Chondrocyte (in vitro differentiated cells): ENCODE results near the gene FES. TPM values are rescaled to one million over a fixed set of nuclear protein-coding genes. Genes with fewer than 3 reads are reported as not detected.

Experiments used
- DNase-seq: peaks from one replicate; pipeline ENCODE4 v3.0.0; 2021; ENCODE audit warnings: mixed read lengths, low spot score
- H3K27ac Mint-ChIP-seq: one replicate; pipeline ENCODE4 v1.8.0; 2021; ENCODE audit warnings: mild to moderate bottlenecking, moderate library complexity, mixed read lengths; ENCODE audit not compliant: unreplicated experiment
- H3K27me3 Mint-ChIP-seq: 2 replicates; pipeline ENCODE4 v1.8.0; 2021; ENCODE audit warnings: low read depth, mixed read lengths
- H3K36me3 Mint-ChIP-seq: 2 replicates; pipeline ENCODE4 v1.8.0; 2021; ENCODE audit warnings: low read depth, mixed read lengths
- H3K4me1 Mint-ChIP-seq: 2 replicates; pipeline ENCODE4 v1.8.0; 2021; ENCODE audit warnings: low read depth, mild to moderate bottlenecking, mixed read lengths
- H3K4me3 Mint-ChIP-seq: one replicate; pipeline ENCODE4 v1.8.0; 2021; ENCODE audit warnings: mild to moderate bottlenecking, moderate library complexity, mixed read lengths; ENCODE audit not compliant: unreplicated experiment
- H3K9me3 Mint-ChIP-seq: 2 replicates; pipeline ENCODE4 v1.8.0; 2021; ENCODE audit warnings: low read depth, mixed read lengths
- total RNA-seq: library from RNA; stranded (reverse); gene quantifications from 3 replicates; pipeline ENCODE4 v1.2.1, GENCODE V29; 2021
- TF ChIP-seq, protein P1 (sequence below): fragments of 200-600 bp; sonication (generic); IDR thresholded peaks from 2 replicates; pipeline ENCODE4 v1.5.0; 2021; ENCODE audit warnings: antibody characterized with exemption, mild to moderate bottlenecking, moderate library complexity

Gene FES
- total RNA-seq, 1 donor from 2014 or later: 2.4 TPM

DNA sequence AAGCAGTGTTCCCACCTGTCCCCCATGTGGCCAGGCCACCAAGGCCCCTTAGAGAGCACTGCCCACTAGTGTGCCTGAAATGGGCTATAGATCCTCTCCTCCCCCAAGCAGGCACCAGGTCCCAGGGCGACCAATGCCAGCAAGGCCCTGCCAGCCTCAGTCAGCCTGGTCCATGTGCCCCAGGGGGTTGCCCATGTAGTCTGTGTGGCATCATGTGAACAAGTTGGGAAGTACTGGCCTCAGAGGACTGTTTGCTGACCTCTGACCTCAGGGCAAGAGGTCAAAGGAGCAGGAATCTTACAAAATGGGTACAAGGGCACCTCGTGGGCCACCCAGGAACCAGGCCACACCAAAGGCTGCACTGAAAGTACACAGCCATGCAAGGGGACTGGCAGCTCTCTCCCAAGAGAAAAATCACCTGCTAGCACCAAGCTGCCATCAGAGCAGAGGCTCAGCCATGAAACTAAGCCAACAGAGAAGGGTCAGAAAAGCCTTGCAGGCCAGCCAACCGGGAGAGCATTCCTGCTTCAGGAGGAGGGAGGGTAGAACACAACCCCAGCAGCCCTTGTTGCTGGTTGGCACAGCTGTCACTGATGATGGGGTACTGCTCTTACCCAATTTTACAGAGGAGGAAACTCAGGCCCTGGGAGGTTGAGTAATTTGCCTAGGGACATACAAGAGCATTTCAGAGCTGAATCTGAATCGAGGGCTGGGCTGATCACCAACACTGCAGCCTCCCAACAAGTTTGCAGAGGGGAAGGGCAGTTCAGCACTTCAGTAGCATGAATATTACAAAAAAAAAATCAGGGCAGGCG, 21.1 kb upstream of the FES start:
- no peak for DNase-seq
- H3K27me3 Mint-ChIP-seq: no peaks in the 10 kb centered on the region
- H3K36me3 Mint-ChIP-seq: no peaks in the 10 kb centered on the region
- no peak overlapping the region for H3K4me3 Mint-ChIP-seq
- peaks cover 14% of the 10 kb centered on the region for H3K4me1 Mint-ChIP-seq
- no peak overlapping the region for H3K27ac Mint-ChIP-seq
- H3K9me3 Mint-ChIP-seq: no peaks in the 10 kb centered on the region
- TF ChIP-seq, protein P1, sequence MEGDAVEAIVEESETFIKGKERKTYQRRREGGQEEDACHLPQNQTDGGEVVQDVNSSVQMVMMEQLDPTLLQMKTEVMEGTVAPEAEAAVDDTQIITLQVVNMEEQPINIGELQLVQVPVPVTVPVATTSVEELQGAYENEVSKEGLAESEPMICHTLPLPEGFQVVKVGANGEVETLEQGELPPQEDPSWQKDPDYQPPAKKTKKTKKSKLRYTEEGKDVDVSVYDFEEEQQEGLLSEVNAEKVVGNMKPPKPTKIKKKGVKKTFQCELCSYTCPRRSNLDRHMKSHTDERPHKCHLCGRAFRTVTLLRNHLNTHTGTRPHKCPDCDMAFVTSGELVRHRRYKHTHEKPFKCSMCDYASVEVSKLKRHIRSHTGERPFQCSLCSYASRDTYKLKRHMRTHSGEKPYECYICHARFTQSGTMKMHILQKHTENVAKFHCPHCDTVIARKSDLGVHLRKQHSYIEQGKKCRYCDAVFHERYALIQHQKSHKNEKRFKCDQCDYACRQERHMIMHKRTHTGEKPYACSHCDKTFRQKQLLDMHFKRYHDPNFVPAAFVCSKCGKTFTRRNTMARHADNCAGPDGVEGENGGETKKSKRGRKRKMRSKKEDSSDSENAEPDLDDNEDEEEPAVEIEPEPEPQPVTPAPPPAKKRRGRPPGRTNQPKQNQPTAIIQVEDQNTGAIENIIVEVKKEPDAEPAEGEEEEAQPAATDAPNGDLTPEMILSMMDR: no peak

DNA sequence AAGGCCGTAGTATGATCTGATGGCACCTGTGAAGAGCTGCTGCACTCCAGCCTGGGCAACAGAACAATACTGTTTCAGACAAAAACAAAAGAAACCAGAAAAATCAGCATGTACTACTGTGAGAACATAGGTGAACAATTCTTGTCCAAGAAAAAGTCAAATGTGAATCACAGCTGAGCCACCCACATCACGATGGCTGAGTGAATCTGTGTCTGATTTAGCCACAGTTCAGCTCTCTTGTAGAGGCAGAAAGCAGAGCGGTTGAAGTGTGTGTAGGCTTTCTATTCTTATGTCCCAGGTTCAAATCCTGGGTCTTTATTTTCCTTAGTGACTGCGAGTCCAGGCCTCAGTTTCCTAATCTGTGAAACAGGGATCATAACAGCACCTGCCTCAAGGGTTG, 20.3 kb upstream of the FES start:
- no peaks in the 10 kb centered on the region for H3K36me3 Mint-ChIP-seq
- no peak overlapping the region for H3K27ac Mint-ChIP-seq
- TF ChIP-seq, protein P1: no peak
- H3K4me3 Mint-ChIP-seq: no peak overlapping the region
- no peak for DNase-seq
- H3K27me3 Mint-ChIP-seq: no peaks in the 10 kb centered on the region
- H3K9me3 Mint-ChIP-seq: no peaks in the 10 kb centered on the region
- H3K4me1 Mint-ChIP-seq: peaks cover 22% of the 10 kb centered on the region

DNA sequence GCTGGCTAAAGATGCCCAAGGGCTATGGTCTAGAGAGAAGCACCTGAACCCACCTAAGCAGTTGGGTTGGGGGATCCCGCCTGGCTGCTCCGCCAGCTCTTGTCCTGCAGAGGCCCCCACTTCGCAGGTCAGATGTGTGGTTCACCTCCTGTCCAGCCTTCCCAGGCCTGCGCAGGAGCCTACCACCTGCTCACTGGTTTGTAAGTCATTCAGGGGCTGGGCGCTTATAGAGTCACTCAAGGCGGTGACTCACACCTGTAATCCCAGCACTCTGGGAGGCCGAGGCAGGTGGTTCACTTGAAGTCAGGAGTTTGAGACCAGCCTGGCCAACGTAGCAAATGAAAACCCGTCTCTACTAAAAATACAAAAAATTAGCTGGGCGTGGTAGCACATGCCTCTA, 19.8 kb upstream of the FES start:
- no peaks in the 10 kb centered on the region for H3K36me3 Mint-ChIP-seq
- TF ChIP-seq, protein P1: no peak
- H3K4me1 Mint-ChIP-seq: peaks cover 27% of the 10 kb centered on the region
- H3K27ac Mint-ChIP-seq: no peak overlapping the region
- no peak overlapping the region for H3K4me3 Mint-ChIP-seq
- no peak for DNase-seq
- no peaks in the 10 kb centered on the region for H3K27me3 Mint-ChIP-seq
- no peaks in the 10 kb centered on the region for H3K9me3 Mint-ChIP-seq

DNA sequence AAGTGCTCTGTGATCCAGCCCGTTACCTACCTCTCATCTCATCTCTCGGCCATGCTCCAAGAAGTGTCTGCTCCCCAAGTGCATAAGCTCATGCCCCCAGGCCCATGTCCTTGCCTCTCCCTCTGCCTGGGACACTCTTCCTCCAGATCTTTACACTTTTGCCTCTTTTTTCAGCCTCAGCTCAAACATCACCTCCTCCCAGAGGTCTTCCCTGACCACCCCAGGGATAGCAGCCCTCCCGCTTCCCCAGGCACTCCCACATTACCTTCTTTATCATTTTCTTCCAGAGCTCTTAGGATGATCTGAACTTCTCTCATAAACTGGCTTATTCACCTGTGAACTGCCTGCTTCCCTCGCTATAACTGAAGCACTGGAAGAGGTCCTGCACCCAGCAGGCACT, 18.6 kb upstream of the FES start:
- Mint-ChIP-seq H3K9me3 (no peaks in the 10 kb centered on the region), H3K36me3 (no peaks in the 10 kb centered on the region), H3K27me3 (no peaks in the 10 kb centered on the region), H3K27ac (no peak overlapping the region), H3K4me3 (no peak overlapping the region), H3K4me1 (peaks cover 39% of the 10 kb centered on the region)
- TF ChIP-seq, protein P1: no peak
- no peak for DNase-seq

DNA sequence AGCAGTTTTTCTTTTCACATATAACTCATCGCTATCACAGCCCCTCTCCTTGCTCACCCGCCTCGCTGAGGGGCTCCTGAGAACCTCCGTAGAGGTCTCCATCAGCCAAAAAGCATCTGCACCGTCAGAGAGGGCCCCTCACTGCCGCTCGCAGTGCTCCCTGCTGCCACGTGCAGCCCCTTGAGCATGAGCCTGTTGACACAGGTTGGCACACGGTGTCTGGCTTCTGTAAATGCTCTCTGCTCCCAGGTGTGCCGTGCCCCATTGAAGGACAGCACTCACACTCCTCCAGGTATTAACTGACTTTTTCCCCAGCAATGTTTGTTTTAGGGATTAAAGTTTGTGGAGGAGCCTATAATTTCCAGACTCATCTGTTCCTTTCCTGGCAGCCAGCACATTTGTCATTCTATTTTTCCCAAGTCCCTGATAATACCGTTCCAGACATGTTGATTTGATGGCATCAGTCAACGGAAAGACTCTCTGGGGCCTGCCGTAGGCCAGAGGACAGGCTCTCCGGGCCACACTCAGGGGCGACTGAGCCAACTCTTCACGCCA, 18.1 kb upstream of the FES start:
- Mint-ChIP-seq H3K4me3 (no peak overlapping the region), H3K4me1 (peaks cover 41% of the 10 kb centered on the region), H3K36me3 (no peaks in the 10 kb centered on the region)

More for the DNA sequence above, 18.1 kb upstream of the FES start:
- Mint-ChIP-seq H3K27me3 (no peaks in the 10 kb centered on the region), H3K27ac (no peak overlapping the region), H3K9me3 (no peaks in the 10 kb centered on the region)
- DNase-seq: no peak
- TF ChIP-seq, protein P1: no peak
